Stimulated activated CD8-positive, alpha-beta memory T cell treated with anti-CD3 and anti-CD28 coated beads, Interleukin-7, amount 100 ng/mL, for 4 hours (primary cell): ENCODE measurements around the gene EID2.
A peak's percentile ranks its signal among the peaks of the same experiment; 100 is the strongest.

ENCODE experiments used
- DNase-seq, 2 donors: peaks; one replicate each; pipeline ENCODE4 v3.0.0-alpha.2; 2020; ENCODE audit warnings: low read depth in 2 of 2

The EID2 gene

GRCh38 chr19:39539518-39540332 lies at the start of gene EID2:
Gene EID2, minus strand, starts transcription at chr19:39540161. Its CDS starts 82 bp downstream, at chr19:39540079.
- DNase-seq = peak; percentile 90 to 91

GRCh38 chr19:39588066-39588465 lies 48.1 kb upstream of the EID2 start:
- no peak for DNase-seq

- DNase-seq = no peak
Measured at GRCh38 chr19:39587496-39587895, 47.5 kb upstream of the EID2 start.

GRCh38 chr19:39582891-39583625 lies 43.1 kb upstream of the EID2 start:
- no peak for DNase-seq

- DNase-seq = no peak
Measured at GRCh38 chr19:39582442-39582841, 42.5 kb upstream of the EID2 start.

- no peak for DNase-seq
Measured at GRCh38 chr19:39568604-39569003, 28.6 kb upstream of the EID2 start.

- no peak for DNase-seq
Measured at GRCh38 chr19:39566064-39566463, 26.1 kb upstream of the EID2 start.

GRCh38 chr19:39563408-39563807 lies 23.4 kb upstream of the EID2 start:
- DNase-seq = no peak

GRCh38 chr19:39558624-39559117 lies 18.7 kb upstream of the EID2 start:
- no peak for DNase-seq

- DNase-seq = no peak
Measured at GRCh38 chr19:39557811-39558623, 18.1 kb upstream of the EID2 start.

- DNase-seq = no peak
Measured at GRCh38 chr19:39555883-39556282, 15.9 kb upstream of the EID2 start.

GRCh38 chr19:39554701-39555311 lies 14.8 kb upstream of the EID2 start:
- DNase-seq = no peak

- no peak for DNase-seq
Measured at GRCh38 chr19:39553082-39553652, 13.2 kb upstream of the EID2 start.

- DNase-seq = no peak
Measured at GRCh38 chr19:39550197-39550596, 10.2 kb upstream of the EID2 start.

- no peak for DNase-seq
Measured at GRCh38 chr19:39546599-39546998, 6.6 kb upstream of the EID2 start.

- DNase-seq = no peak
Measured at GRCh38 chr19:39544911-39545310, 5.0 kb upstream of the EID2 start.

GRCh38 chr19:39544226-39544903 lies 4.4 kb upstream of the EID2 start:
- DNase-seq = no peak

GRCh38 chr19:39543477-39543857 lies 3.5 kb upstream of the EID2 start:
- DNase-seq = no peak

- DNase-seq = no peak
Measured at GRCh38 chr19:39542206-39542605, 2.2 kb upstream of the EID2 start.

GRCh38 chr19:39540333-39540673 lies 342 bp upstream of the EID2 start:
- DNase-seq = no peak

- DNase-seq = no peak
Measured at GRCh38 chr19:39539165-39539517, 820 bp downstream of the EID2 start.
